Fibroblast of lung (primary cell): ENCODE measurements around the gene NID1.

Experiments used
- CTCF ChIP-seq, 2 donors: IDR thresholded peaks in 1 of 2; conservative IDR thresholded peaks in 1 of 2; 1 replicate in 1 of 2; 2 replicates in 1 of 2; pipeline ENCODE4 v1.5.1; 2011 to 2012; ENCODE audit warnings: low read length in 2 of 2, control low read depth in 1 of 2, inconsistent platforms in 1 of 2, low read depth in 1 of 2, mild to moderate bottlenecking in 1 of 2
- EZH2 ChIP-seq: IDR thresholded peaks from 2 replicates; pipeline ENCODE4 v1.5.1; 2012; ENCODE audit warnings: low read length, control low read depth, mild to moderate bottlenecking; ENCODE audit errors: missing control alignments

- TF ChIP-seq EZH2 (no peak), CTCF (conservative IDR thresholded peaks at IDR 0.05 in 1 of 2, IDR thresholded peaks at IDR 0.05 in 1 of 2; ENCODE audit: low read depth in 1 of 2, low read length in 2 of 2) (no peak)
These were observed 47.4 kb upstream of the NID1 start for GRCh38 chr1:236112332-236112627.
